ENCODE results near the gene ZMYND19.
"Not testable (repeated sequence)": the region's sequence is repeated elsewhere in the genome, so short reads cannot be mapped to it uniquely, and the experiment has no call there.

The ZMYND19 gene

DNA sequence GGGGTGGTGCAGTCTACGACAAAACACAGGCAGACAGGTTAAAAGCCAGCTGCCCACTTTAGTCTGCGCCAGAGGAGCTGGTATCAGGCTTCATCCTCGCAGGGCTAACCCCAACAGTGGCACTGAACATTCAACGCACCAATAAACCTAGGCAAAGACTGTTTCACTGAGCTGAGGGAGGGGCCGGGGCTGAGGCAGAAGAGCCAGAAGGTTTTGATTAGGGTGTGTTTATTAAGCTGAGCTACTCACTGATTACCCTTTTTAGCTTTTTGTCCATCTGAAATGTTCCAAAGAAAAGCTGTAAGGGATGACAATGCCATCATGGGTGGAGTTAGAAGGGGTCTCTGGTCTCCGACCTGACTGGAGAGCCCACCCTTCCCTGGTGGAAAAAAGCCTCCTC, 1.4 kb downstream of the ZMYND19 start:
- no peak for DNase-seq (ENCODE audit: low spot score)

DNA sequence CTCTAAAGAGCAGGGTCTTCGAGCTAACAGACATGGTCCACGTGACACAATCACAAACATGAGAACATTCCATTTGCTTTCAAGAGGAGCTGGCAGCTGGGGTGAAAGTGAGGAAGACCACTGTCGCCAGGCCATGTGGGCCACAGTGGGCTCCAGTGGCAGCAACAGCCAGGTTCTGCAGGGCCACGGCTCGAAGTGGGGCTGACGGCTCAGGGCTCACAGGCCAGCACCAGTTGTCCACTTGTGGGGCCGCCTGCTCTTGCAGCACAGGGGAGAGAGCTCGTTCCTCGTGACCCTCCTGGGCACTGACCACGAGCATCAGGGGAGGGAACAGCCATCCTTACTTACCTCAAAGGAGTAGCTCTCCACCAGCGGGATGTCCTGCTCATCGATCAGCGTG, 2.0 kb downstream of the ZMYND19 start:
- no peak for DNase-seq (ENCODE audit: low spot score)

GRCh38 chr9:137586854-137587253, 3.5 kb downstream of the ZMYND19 start:
- DNase-seq (ENCODE audit: low spot score) = no peak

DNA sequence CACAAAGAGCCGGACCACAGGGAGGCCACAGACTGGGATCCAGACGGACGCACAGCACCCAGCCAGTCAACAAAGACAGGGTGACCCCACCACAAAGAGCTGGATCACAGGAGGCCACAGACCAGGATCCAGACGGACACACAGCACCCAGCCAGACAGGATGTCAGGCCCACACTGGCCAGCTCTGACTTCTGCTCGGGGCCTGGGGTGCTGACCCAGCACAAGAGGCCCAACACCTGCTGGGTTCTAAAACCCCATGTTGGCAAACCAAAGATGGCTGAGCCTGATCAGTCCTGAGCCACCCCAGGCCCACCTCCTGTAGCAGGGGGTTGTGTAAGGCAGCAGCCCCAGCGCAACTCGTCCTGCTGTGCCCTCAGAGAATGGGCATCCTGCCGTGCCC, 6.4 kb downstream of the ZMYND19 start:
- DNase-seq (ENCODE audit: low spot score) = no peak

GRCh38 chr9:137583347-137583746, 7.0 kb downstream of the ZMYND19 start:
- DNase-seq (ENCODE audit: low spot score) = no peak

GRCh38 chr9:137582286-137582860, 7.9 kb downstream of the ZMYND19 start:
- DNase-seq (ENCODE audit: low spot score) = no peak

- no peak for DNase-seq (ENCODE audit: low spot score)
Observed at GRCh38 chr9:137581361-137582285, 8.7 kb downstream of the ZMYND19 start.

- DNase-seq (ENCODE audit: low spot score) = no peak
Observed at GRCh38 chr9:137580954-137581322, 9.4 kb downstream of the ZMYND19 start.

- DNase-seq (ENCODE audit: low spot score) = no peak
Observed at GRCh38 chr9:137580209-137580953, 9.9 kb downstream of the ZMYND19 start.

DNA sequence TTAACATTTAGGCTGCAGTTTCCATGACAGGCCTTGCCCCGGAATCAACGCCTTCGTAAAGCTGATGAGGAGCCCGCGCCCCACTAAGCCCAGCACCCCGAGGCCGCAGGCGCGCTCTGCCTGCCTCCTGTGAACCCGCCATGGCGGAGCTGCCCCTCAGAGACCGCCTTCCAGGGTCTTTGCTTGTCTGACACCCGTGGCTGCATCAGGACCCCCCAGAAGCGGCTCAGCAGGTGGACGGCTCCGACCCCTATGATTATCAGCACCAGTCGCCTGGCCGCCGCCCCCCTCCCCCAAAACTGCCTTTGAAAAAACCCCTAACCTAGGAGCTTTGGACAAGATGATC, 11.1 kb downstream of the ZMYND19 start:
- DNase-seq (ENCODE audit: low spot score) = no peak

DNA sequence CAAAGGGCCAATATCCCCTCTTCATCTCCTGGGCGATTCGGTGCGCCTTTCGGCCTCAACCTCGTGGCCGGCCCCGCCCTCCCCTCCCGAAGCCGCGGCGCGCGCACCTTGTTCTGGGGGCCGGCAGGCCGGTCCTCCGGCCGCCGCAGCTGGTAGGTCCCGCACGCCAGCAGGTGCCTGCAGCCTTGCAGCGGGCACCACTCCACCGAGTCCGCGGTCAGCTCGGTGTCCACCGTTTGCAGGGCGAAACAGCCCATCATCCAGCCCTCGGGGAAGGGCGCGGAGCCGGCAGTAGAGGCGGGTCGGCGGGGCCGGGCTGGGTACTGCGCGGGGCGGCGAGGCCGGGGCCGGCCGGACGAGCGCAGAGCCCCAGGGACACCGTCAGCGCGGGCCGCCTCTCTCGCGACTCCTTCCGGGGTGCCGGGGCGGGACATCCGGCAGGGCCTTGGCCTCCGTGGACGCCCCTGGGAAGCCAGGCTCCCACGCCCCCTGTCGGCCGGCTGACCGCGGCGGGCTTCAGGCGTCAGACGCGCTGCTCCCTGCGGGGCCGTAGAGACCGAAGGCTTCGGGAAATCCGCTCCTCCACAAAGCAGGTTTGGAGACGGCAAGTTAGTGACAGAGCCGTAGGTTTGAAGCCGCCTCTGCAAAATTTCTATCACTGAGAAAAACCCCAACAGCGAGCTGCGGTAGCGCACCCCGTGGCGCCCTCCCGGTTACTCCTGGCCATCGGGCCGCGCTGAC, 11.6 kb downstream of the ZMYND19 start, which contains the start of gene DPH7:
Gene DPH7, minus strand, starts transcription at position 408 of the 741 bp plus-strand sequence. Its CDS starts 148 bp downstream, at position 260.
- DNase-seq (ENCODE audit: low spot score) = peak; percentile 93

DNA sequence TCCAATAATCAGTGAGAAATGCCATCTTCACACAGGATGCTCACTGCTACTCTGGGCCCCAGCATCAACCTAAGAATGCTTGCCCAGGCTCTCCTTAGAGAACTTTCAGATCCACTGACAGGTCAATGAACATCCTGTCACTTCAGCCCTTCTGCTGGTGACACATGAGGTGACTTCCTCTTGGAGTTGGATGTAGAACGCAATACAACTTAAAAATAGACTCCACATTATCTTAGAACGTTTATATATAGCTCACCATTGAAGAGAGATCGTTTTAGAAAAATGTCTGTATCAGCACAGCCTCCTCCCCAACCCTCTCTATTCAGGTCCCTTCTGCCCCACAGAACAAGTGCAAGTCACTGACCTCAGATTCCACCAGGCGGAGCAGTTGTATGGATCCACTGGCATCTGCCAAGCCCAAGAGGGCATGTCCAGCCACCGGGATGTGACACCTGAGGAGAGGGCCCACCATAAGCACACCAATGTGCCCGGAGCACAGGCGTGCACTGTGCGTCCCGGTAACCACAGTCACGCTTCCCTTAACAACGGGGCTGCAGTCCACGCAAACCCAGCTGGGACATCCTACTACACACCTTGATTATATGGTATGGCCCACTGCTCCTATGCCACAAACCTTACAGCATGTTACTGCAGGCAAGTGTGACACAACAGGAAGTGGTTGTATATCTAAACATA, 14.4 kb downstream of the ZMYND19 start:
- DNase-seq (ENCODE audit: low spot score) = no peak

GRCh38 chr9:137575364-137575715, 15.0 kb downstream of the ZMYND19 start:
- no peak for DNase-seq (ENCODE audit: low spot score)

GRCh38 chr9:137574192-137574591, 16.1 kb downstream of the ZMYND19 start:
- no peak for DNase-seq (ENCODE audit: low spot score)

DNA sequence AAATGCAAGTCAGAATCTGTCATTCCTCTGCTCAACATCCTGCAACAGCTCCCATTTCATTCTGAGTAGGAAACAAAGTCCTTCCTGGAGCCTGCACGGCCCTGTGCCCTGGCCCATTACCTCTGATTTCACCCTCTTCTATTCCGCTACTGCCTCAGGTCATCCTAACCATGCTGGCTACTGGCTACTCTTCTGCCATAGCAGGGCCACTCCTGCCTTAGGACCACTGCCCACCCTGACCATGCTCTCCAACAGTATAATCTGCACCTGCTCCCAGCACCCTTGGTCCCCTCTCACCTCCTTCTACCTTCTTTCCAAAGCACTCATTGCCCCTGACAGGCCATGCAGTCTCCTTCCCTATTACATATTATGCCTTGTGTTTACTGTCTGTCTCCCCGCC, 19.7 kb downstream of the ZMYND19 start:
- no peak for DNase-seq (ENCODE audit: low spot score)

GRCh38 chr9:137569609-137570203, 20.6 kb downstream of the ZMYND19 start:
- DNase-seq (ENCODE audit: low spot score) = no peak

GRCh38 chr9:137568445-137568844, 21.9 kb downstream of the ZMYND19 start:
- DNase-seq (ENCODE audit: low spot score) = not testable (repeated sequence)

GRCh38 chr9:137564817-137565411, 25.4 kb downstream of the ZMYND19 start:
- no peak for DNase-seq (ENCODE audit: low spot score)

DNA sequence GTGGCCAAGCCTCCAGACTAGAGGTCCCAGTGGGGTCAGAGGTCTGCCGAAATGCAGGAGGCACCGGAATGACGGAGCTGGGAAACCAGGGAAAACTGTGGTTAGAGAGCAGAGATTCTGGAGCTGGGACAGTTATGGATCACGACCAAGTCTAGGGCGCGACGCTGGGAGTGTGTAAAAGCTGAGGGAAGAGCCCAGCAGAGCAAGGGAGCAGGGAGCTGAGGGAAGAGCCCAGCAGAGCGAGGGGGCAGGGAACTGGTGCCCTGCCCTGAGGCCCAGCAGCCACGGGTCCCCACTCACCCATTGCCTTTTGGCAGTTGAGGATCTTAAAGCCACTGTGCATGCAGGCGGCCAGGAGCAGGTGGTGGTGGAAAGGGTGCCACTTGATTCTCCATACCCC, 26.2 kb downstream of the ZMYND19 start:
- no peak for DNase-seq (ENCODE audit: low spot score)

DNA sequence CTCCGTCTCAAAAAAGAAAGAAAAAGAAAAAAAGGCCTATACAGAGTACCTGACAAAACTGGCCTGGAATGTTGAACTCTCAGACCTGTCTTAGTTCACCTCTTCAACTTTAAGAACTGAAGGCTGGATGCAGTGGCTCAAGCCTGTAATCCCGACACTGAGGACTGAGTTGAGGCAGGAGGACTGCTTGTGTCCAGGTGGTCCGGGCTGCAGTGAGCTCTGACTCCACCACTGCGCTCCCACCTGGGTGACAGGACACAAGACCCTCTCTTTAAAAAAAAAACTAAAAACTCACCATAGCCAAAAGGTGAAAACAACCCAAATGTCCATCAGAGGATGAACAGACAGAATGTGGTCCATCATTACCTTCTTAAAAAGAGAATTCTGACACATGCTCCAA, 32.2 kb downstream of the ZMYND19 start:
- no peak for DNase-seq (ENCODE audit: low spot score)

Measured in CD4-positive, alpha-beta T cell treated with Interleukin-6 at 100 ng/mL for 8 hours (primary cell).